Keratinocyte (primary cell): ENCODE measurements around the gene WAS. TPM values are rescaled to one million over a fixed set of nuclear protein-coding genes. Genes with fewer than 3 reads are reported as not detected.

Experiments
- DNase-seq: peaks from one replicate; pipeline ENCODE4 v3.0.0-alpha.2; 2011; ENCODE audit warnings: low read depth, missing footprints, low spot score
- FAIRE-seq: peaks from 2 replicates; lab custom pipeline; 2011; peaks lifted over from hg19 to GRCh38; lab: Jason Lieb, UNC
- H2AFZ ChIP-seq: 2 replicates; pipeline ENCODE4 v1.6.0; 2012; ENCODE audit warnings: low read length, control low read depth, inconsistent platforms; ENCODE audit not compliant: control insufficient read depth
- H3K27ac ChIP-seq: 2 replicates; pipeline ENCODE4 v1.5.1; 2011; ENCODE audit warnings: low read length; ENCODE audit not compliant: control insufficient read depth, insufficient read depth
- H3K27me3 ChIP-seq: 3 replicates; pipeline ENCODE4 v1.6.0; 2011; ENCODE audit warnings: low read length; ENCODE audit not compliant: control insufficient read depth, insufficient read depth; ENCODE audit errors: extremely low read depth
- H3K36me3 ChIP-seq, 2 experiments: 2 replicates in 1 of 2; 3 replicates in 1 of 2; pipeline ENCODE4 v1.5.1; 2011; ENCODE audit warnings: low read length in 2 of 2, mild to moderate bottlenecking in 1 of 2; ENCODE audit not compliant: control insufficient read depth in 2 of 2, insufficient read depth in 2 of 2; ENCODE audit errors: extremely low read depth in 1 of 2
- H3K4me1 ChIP-seq: 3 replicates; pipeline ENCODE4 v1.5.1; 2011; ENCODE audit warnings: low read length; ENCODE audit not compliant: control insufficient read depth, insufficient read depth; ENCODE audit errors: extremely low read depth
- H3K4me2 ChIP-seq: 3 replicates; pipeline ENCODE4 v1.6.0; 2011; ENCODE audit warnings: low read depth, low read length; ENCODE audit not compliant: control insufficient read depth, insufficient read depth; ENCODE audit errors: extremely low read depth
- H3K4me3 ChIP-seq, 3 experiments: fragments of 200-600 bp in 1 of 3; sonication (generic) in 1 of 3; 2 replicates in 2 of 3; 3 replicates in 1 of 3; pipeline ENCODE4 v1.5.1; 2011 to 2016; ENCODE audit warnings: low read length in 3 of 3, mild to moderate bottlenecking in 3 of 3, control low read depth in 2 of 3, inconsistent platforms in 1 of 3, low read depth in 1 of 3, mixed read lengths in 1 of 3, mixed run types in 1 of 3, moderate library complexity in 1 of 3; ENCODE audit not compliant: control insufficient read depth in 2 of 3, insufficient read depth in 2 of 3; ENCODE audit errors: extremely low read depth in 1 of 3
- H3K79me2 ChIP-seq: 2 replicates; pipeline ENCODE4 v1.6.0; 2012; ENCODE audit warnings: low read length; ENCODE audit not compliant: control insufficient read depth, insufficient read depth
- H3K9ac ChIP-seq: 3 replicates; pipeline ENCODE4 v1.6.0; 2011; ENCODE audit warnings: low read length; ENCODE audit not compliant: control insufficient read depth, insufficient read depth; ENCODE audit errors: extremely low read depth
- H3K9me1 ChIP-seq: 3 replicates; pipeline ENCODE4 v1.6.0; 2011; ENCODE audit warnings: low read length; ENCODE audit not compliant: control insufficient read depth, insufficient read depth; ENCODE audit errors: extremely low read depth
- H3K9me3 ChIP-seq: 2 replicates; pipeline ENCODE4 v1.5.1; 2012; ENCODE audit warnings: low read depth, low read length; ENCODE audit not compliant: control insufficient read depth
- H4K20me1 ChIP-seq: 3 replicates; pipeline ENCODE4 v1.6.0; 2011; ENCODE audit warnings: low read length; ENCODE audit not compliant: control insufficient read depth, insufficient read depth; ENCODE audit errors: extremely low read depth
- CTCF ChIP-seq, 3 experiments: IDR thresholded peaks in 1 of 3; conservative IDR thresholded peaks in 1 of 3; optimal IDR thresholded peaks in 1 of 3; 2 replicates in 2 of 3; 3 replicates in 1 of 3; pipeline versions ENCODE3 to v1.5.1; 2011; ENCODE audit warnings: low read length in 3 of 3, mild to moderate bottlenecking in 3 of 3, moderate library complexity in 2 of 3, control low read depth in 1 of 3, inconsistent platforms in 1 of 3; ENCODE audit not compliant: insufficient read depth in 2 of 3; ENCODE audit errors: extremely low read depth in 1 of 3
- EZH2 ChIP-seq: IDR thresholded peaks from one replicate; pipeline ENCODE4 v1.6.1; 2012; ENCODE audit warnings: inconsistent platforms, mild to moderate bottlenecking, low read length, moderate library complexity
- dilution Hi-C: fragments of 300-500 bp; cut with MboI; formaldehyde crosslinking; loops from one replicate; pipeline ENCODE4 v1.7.0; 2020; ENCODE audit warnings: low sequenced_read_pairs; ENCODE audit not compliant: extremely low pct_ligation_motif_present
- polyA plus RNA-seq, 5 experiments: library from polyadenylated mRNA; depleted of rRNA in 3 of 5; stranded (reverse) in 3 of 5; stranded (forward) in 1 of 5; unstranded in 1 of 5; fragments of >200 nt; gene quantifications; 1 replicate in 1 of 5; 2 replicates in 3 of 5; 3 replicates in 1 of 5; pipeline versions ENCODE4 v1.2.1 to v1.2.3, GENCODE V29; 2011 to 2012; ENCODE audit warnings: missing spikeins in 2 of 5, low read depth in 1 of 5, low replicate concordance in 1 of 5

WAS gene
- polyA plus RNA-seq, 1 donor (not counting 4 experiments of a cell fraction or from before 2014, with no cell fraction given) = 0.07 TPM

GRCh38 chrX:48715876-48716502 is 32.4 kb downstream of the WAS start:
- Histone ChIP-seq H3K4me2 (no peak overlapping the region), H3K9me3 (no peaks in the 10 kb centered on the region), H3K4me3 (no peak overlapping the region), H2AFZ (no peak overlapping the region), H3K9ac (no peak overlapping the region), H3K36me3 (no peaks in the 10 kb centered on the region), H3K27ac (no peak overlapping the region), H3K4me1 (no peaks in the 10 kb centered on the region), H3K27me3 (no peaks in the 10 kb centered on the region), H3K79me2 (no peaks in the 10 kb centered on the region), H4K20me1 (no peaks in the 10 kb centered on the region), H3K9me1 (no peaks in the 10 kb centered on the region)
- FAIRE-seq (no peak), DNase-seq (no peak)
- no peak for TF ChIP-seq CTCF (optimal IDR thresholded peaks at IDR 0.05 in 1 of 3, IDR thresholded peaks at IDR 0.05 in 1 of 3, conservative IDR thresholded peaks at IDR 0.05 in 1 of 3; ENCODE audit: extremely low read depth in 1 of 3, insufficient read depth in 2 of 3, low read length in 3 of 3)
- TF ChIP-seq EZH2 = no peak
- dilution Hi-C loops = no loop called here

DNA sequence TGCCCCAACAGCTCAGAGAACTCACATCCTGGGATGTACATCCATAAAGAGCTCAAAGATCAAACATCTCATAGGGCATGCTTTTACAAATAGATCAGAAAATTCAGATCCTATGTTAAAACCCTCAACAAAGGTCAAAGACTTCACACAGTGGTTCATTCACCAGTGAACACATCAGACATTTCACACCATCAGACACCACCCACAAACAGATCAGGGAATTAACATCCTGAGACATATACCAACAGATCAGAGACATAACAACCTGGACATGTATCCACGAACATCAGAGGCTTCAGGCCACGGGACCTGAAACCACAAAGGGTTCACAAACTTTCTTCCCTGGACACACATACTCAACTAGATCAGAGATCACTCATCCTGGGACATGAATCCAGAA is 36.4 kb downstream of the WAS start:
- Histone ChIP-seq H3K36me3 (no peaks in the 10 kb centered on the region), H2AFZ (no peak overlapping the region), H3K4me3 (no peak overlapping the region), H3K9ac (no peak overlapping the region), H3K27me3 (no peaks in the 10 kb centered on the region), H3K9me3 (no peaks in the 10 kb centered on the region), H3K9me1 (no peaks in the 10 kb centered on the region), H4K20me1 (no peaks in the 10 kb centered on the region), H3K79me2 (no peaks in the 10 kb centered on the region), H3K4me1 (no peaks in the 10 kb centered on the region), H3K4me2 (no peak overlapping the region), H3K27ac (no peak overlapping the region)
- no peak for FAIRE-seq
- TF ChIP-seq CTCF (optimal IDR thresholded peaks at IDR 0.05 in 1 of 3, IDR thresholded peaks at IDR 0.05 in 1 of 3, conservative IDR thresholded peaks at IDR 0.05 in 1 of 3; ENCODE audit: extremely low read depth in 1 of 3, insufficient read depth in 2 of 3, low read length in 3 of 3) = no peak
- dilution Hi-C loops = no loop called here
- no peak for DNase-seq
